GM21717 (cell line): ENCODE results near the gene FAM47E.

Source experiments
- ATAC-seq: cut with Tn5 transposase; IDR thresholded peaks from one replicate; pipeline ENCODE4 v1.9.1; 2021; ENCODE audit warnings: mild to moderate bottlenecking, moderate library complexity; ENCODE audit not compliant: unreplicated experiment

FAM47E gene

DNA sequence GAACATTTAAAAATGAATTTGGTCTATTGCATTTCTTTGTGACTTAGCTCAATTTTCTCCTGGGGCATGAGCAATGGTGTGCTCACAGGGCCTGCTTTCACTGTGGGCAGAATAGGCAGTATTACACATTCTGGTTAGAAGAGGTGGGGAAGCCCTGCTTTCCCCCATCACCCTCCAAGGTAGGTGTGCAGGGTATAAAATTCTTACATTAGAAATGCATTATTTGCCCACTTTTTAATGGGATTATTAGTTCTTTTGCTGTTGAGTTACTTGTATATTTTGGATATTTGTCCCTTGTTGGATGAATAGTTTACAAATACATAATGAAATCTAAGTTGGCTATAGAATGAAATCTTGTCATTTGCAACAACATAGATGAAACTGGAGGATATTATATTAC lies 46.7 kb downstream of the FAM47E start:
- no peak for ATAC-seq

GRCh38 chr4:76300012-76300411 lies 48.5 kb downstream of the FAM47E start:
- no peak for ATAC-seq

DNA sequence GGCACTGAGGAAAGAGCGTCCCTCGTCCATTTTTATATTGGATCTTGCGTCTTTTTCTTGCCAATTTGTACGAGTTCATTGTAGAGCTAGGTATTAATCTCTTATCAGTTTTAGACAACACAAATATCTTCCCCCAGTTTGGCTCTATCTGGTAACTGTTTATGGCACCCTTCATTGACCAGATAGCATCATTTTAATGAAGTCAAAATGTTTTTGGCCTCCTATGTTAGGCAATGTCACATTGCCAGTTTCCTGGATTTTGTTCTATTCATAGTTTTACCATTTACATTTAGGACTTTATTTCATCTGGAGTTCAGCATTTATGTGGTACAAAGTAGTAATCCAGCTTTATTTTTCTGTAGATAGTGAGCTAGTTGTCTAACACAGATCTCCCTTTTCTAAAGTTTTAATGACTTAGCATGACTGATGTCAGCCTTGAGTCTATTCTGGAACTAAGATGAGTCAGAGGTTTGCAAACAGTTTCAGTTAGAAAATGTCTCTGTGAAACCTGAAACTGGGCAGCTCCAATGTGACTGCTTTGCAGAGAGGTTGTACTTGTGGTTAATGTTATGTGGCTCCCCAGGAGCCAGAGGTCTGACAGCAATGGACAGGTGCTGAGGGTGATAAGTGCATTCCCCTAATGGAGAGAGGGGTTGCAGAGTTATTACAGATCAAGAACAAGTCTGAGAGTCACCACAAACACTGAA lies 49.7 kb downstream of the FAM47E start:
- ATAC-seq = peak; percentile 99

DNA sequence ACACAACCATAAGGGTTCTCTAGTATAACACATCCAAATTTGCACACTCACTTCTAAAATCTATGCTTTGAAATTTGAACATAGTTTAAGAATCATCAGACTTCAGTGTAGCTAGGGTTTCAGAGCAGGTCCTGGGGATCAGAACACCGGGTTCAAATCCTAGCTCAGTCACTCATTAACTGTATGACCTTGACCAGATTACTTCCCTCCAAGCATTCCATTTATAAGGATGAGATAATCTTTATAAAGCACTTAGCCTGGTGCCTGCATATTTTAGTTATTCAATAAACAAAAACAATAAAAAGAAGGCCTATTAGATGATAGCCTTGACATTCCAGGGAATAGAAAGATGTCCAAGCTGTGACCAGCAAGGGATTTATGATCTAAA lies 50.2 kb downstream of the FAM47E start:
- ATAC-seq = no peak

DNA sequence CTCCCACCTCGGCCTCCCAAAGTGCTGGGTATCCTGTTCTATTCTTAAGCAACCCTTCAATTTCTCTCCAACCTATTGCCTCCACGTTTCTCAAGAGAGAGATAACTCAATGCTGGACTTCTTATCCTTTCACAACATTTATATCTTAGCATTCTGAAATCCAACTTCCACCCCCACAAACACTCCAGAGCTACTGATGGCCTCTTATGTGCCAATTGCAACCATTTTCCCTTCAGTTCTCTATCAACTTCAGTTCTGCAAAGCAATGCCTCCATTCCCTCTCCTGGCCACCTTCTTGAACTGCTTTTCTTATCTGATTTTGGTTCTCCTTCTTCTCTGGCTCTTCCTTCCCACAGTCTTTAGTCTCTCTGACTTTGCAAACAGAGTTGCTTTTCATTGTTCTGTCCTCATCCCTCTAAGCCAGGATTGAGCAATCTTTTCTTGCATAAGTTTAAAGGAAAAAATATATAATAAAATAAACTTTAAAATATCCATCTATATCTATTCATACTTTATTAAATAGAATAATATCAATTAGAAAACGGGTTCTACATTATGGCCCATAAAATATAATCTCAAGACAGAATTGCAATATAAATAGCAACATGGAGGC lies 51.4 kb downstream of the FAM47E start:
- no peak for ATAC-seq

DNA sequence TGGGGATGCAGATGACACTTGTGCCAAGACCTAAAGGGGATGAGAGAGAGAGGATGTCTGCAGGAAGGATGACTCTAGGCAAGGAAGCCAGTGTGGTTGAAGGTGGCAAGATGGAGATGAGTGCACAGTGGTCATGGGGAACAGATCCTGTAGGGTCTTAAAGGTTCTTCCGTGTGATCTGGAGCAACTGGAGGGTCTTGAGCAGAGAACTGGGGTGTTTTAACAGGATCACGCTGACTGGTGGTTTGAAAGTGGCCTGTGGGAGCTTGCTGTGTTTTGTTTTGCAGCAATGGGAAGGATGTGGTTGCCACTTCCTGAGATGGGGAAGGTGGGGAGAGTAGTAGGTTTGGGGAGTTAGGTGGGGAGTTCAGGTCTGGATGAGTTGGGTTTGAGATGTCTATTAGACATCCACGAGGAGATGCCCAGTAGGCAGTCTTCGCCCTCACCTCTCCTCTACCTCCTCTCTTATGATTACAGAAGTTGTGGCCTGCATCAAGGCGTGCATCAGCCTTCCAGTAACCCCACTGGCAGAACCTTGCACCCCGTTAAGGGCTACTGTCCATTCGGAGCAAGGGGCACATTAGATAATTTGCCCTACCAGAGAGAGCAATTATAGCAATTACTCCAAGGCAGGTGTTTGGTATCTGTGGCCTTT lies 53.6 kb downstream of the FAM47E start:
- no peak for ATAC-seq

GRCh38 chr4:76305971-76306881 lies 54.7 kb downstream of the FAM47E start, which contains the start of gene STBD1:
STBD1 (plus strand) TSS chr4:76306733; CDS start chr4:76306770, 37 bp downstream.
- no peak for ATAC-seq

GRCh38 chr4:76306882-76307659 lies 55.5 kb downstream of the FAM47E start:
- ATAC-seq = no peak

DNA sequence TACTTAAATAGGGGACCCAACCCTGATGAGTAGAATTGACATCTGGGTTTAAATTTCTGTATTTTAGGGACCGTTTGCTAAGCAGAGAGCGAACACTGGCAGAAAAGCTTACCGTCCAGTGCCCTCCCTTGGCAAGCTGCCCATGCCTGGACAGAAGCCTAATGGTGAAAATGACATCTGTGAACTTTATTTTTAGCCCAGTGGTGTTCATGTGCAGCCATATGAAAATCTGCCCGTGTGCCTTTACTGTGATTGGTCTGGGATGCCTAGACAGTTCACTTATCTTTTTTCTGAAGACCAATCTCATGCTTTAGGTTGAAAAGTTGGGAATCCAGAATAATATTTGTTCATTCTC lies 56.1 kb downstream of the FAM47E start:
- no peak for ATAC-seq

GRCh38 chr4:76308548-76308947 lies 57.0 kb downstream of the FAM47E start:
- no peak for ATAC-seq

GRCh38 chr4:76309939-76310550 lies 58.5 kb downstream of the FAM47E start:
- no peak for ATAC-seq

GRCh38 chr4:76310683-76311082 lies 59.2 kb downstream of the FAM47E start:
- no peak for ATAC-seq

DNA sequence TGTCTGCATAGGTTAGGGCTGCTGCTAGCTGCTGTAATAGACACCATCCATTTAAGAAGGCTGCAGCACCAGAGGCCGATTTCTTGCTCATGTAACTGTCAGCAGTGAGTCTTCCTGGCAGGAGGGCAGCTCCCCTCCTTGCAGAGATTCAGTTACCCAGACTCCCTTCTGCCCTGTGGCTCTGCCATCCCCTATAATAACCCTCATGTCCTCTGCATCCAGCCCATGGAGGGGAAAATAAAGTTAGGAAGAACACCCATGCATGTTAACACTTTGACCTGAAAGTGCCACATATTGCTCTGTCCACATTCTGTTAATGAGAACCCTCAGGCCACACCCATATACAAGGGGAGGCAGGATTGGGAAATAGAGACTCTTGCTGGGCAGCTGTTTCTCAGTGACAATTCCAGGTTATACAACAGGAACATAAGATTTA lies 60.4 kb downstream of the FAM47E start:
- no peak for ATAC-seq

- ATAC-seq = no peak
Observed at GRCh38 chr4:76312457-76312856, 60.9 kb downstream of the FAM47E start.

- ATAC-seq = no peak
Observed at GRCh38 chr4:76313547-76313946, 62.0 kb downstream of the FAM47E start.

- no peak for ATAC-seq
Observed at GRCh38 chr4:76315267-76315918, 63.9 kb downstream of the FAM47E start.

DNA sequence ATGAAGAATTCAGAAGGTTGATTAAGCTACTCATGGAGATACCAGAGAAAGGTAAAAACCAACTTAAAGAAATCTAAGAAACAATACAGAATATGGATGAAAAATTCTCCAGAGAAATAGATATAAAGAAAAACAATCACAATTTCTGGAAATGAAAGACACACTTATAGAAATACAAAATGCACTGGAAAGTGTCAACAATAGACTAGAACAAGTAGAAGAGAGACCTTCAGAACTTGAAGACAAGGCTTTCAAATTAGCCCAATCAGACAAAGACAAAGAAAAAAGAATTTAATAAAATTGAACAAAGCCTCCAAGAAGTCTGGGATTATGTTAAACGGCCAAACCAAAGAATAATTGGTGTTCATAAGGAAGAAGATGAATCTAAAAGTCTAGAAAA lies 64.6 kb downstream of the FAM47E start:
- no peak for ATAC-seq

GRCh38 chr4:76322236-76322635 lies 70.7 kb downstream of the FAM47E start:
- ATAC-seq = no peak

DNA sequence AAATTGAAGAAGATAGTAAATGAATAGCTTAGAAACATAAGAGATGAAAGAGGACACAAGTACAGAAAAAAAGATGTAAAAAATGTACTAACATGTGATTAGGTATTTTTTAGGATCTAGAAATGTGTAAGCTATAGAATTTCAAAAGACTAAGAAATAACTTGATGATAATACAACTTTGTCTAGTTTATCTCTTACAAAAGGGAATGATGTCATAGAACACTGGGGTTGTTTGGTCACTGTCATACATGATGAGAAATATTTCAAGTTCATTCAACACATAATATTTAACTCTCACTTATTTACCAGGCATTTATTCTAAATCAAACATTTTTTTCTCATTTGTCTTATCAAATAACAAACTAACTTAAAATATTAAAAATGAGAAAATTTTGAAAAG lies 73.6 kb downstream of the FAM47E start:
- no peak for ATAC-seq
